Neuronal stem cell (in vitro differentiated cells): Measurements from ENCODE around the gene PSAPL1.

Experiments used
- DNase-seq: peaks from one replicate; pipeline ENCODE4 v3.0.0-alpha.2; 2013; ENCODE audit warnings: low spot score
- H2AFZ ChIP-seq: one replicate; pipeline ENCODE4 v1.6.1; 2013; ENCODE audit warnings: mild to moderate bottlenecking, low read length, inconsistent platforms
- H2AK5ac ChIP-seq: 2 replicates; pipeline ENCODE4 v1.6.1; 2013; ENCODE audit warnings: low read depth, mild to moderate bottlenecking, inconsistent platforms, low read length, moderate library complexity, mixed read lengths
- H2BK120ac ChIP-seq: 2 replicates; pipeline ENCODE4 v1.6.1; 2013; ENCODE audit warnings: low read depth, mild to moderate bottlenecking, inconsistent platforms, low read length, moderate library complexity, mixed read lengths
- H2BK12ac ChIP-seq: one replicate; pipeline ENCODE4 v1.6.1; 2013; ENCODE audit warnings: low read length, inconsistent platforms
- H2BK15ac ChIP-seq: 2 replicates; pipeline ENCODE4 v1.6.1; 2013; ENCODE audit warnings: mild to moderate bottlenecking, low read length, inconsistent platforms, mixed read lengths
- H2BK5ac ChIP-seq: one replicate; pipeline ENCODE4 v1.6.1; 2013; ENCODE audit warnings: inconsistent platforms, mild to moderate bottlenecking, low read length, moderate library complexity
- H3K14ac ChIP-seq: one replicate; pipeline ENCODE4 v1.6.1; 2013; ENCODE audit warnings: low read length, inconsistent platforms
- H3K18ac ChIP-seq: 2 replicates; pipeline ENCODE4 v1.6.1; 2013; ENCODE audit warnings: low read length, inconsistent platforms
- H3K23ac ChIP-seq: 2 replicates; pipeline ENCODE4 v1.6.1; 2013; ENCODE audit warnings: low read depth, mild to moderate bottlenecking, mixed read lengths, low read length, inconsistent platforms; ENCODE audit not compliant: poor library complexity
- H3K27ac ChIP-seq: replicated peaks from 3 replicates; pipeline ENCODE4 v1.5.1; 2013; ENCODE audit warnings: low read length, inconsistent platforms
- H3K27me3 ChIP-seq, 3 experiments: 2 replicates each; pipeline ENCODE4 v1.6.1; 2013; ENCODE audit warnings: low read length in 3 of 3, mild to moderate bottlenecking in 2 of 3, inconsistent platforms in 1 of 3, low read depth in 1 of 3, mixed read lengths in 1 of 3, moderate library complexity in 1 of 3; ENCODE audit not compliant: control insufficient read depth in 3 of 3, insufficient read depth in 3 of 3
- H3K36me3 ChIP-seq, 2 donors: replicated peaks in 1 of 2; 2 replicates each; pipeline ENCODE4 v1.6.1; 2013; ENCODE audit warnings: low read length in 2 of 2; ENCODE audit not compliant: control insufficient read depth in 2 of 2, insufficient read depth in 2 of 2
- H3K4ac ChIP-seq: 2 replicates; pipeline ENCODE4 v1.6.1; 2013; ENCODE audit warnings: inconsistent platforms, mild to moderate bottlenecking, low read length, moderate library complexity
- H3K4me1 ChIP-seq, 2 donors: 1 replicate in 1 of 2; 2 replicates in 1 of 2; pipeline ENCODE4 v1.6.1; 2013; ENCODE audit warnings: low read length in 2 of 2, low read depth in 1 of 2; ENCODE audit not compliant: control insufficient read depth in 2 of 2, insufficient read depth in 1 of 2
- H3K4me2 ChIP-seq: one replicate; pipeline ENCODE4 v1.6.1; 2013; ENCODE audit warnings: mild to moderate bottlenecking, low read length, inconsistent platforms; ENCODE audit not compliant: insufficient read depth, poor library complexity, severe bottlenecking
- H3K4me3 ChIP-seq, 2 donors: 2 replicates each; pipeline ENCODE4 v1.5.1; 2013; ENCODE audit warnings: low read length in 2 of 2, mild to moderate bottlenecking in 2 of 2, inconsistent platforms in 1 of 2, moderate library complexity in 1 of 2
- H3K79me1 ChIP-seq: one replicate; pipeline ENCODE4 v1.6.1; 2013; ENCODE audit warnings: low read depth, mild to moderate bottlenecking, inconsistent platforms, low read length, moderate library complexity
- H3K9ac ChIP-seq: one replicate; pipeline ENCODE4 v1.6.1; 2013; ENCODE audit warnings: mild to moderate bottlenecking, low read depth, low read length, inconsistent platforms; ENCODE audit not compliant: poor library complexity
- H3K9me3 ChIP-seq, 2 donors: replicated peaks in 1 of 2; 2 replicates each; pipeline versions ENCODE3 to v1.6.1; 2013; ENCODE audit warnings: low read length in 2 of 2, mild to moderate bottlenecking in 2 of 2, inconsistent platforms in 1 of 2, low read depth in 1 of 2, mixed read lengths in 1 of 2, moderate library complexity in 1 of 2; ENCODE audit not compliant: control insufficient read depth in 2 of 2, insufficient read depth in 1 of 2
- H4K8ac ChIP-seq: one replicate; pipeline ENCODE4 v1.6.1; 2013; ENCODE audit warnings: low read depth, mild to moderate bottlenecking, inconsistent platforms, low read length, moderate library complexity
- H4K91ac ChIP-seq: one replicate; pipeline ENCODE4 v1.6.1; 2013; ENCODE audit warnings: low read length, low read depth, mild to moderate bottlenecking, inconsistent platforms; ENCODE audit not compliant: poor library complexity
- WGBS, 2 donors: extraction: QIAGEN DNeasy Blood & Tissue Kit; methylation state at CpG; one replicate each; pipeline ENCODE4 v1.1.7; 2013; ENCODE audit warnings: missing lambda C conversion rate in 2 of 2, mixed read lengths in 1 of 2; ENCODE audit not compliant: insufficient read length in 2 of 2, insufficient replicate concordance in 1 of 2; ENCODE audit errors: extremely low coverage in 2 of 2; 5-methylcytosine and 5-hydroxymethylcytosine counted together

The PSAPL1 gene

DNA sequence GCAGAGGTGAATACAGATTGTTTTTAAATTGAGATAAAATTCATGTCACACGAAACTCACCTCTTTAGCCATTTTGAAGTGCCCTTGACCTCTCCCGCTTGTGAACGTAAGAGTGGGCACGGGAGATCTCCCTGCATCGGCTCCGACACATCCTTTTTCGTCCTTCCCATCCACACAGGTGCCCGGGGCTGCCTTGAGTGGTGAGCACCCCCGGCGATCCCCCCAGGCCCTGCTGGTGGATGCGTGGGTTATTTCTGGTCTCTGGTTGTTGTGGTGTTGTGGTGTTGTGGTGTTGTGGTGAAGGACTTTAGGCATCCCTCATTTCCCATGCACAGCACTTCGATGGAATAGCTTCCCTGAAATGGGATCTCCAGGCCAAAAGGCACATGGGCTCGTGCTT, 46.1 kb downstream of the PSAPL1 start:
- peaks cover 0 to 7% of the 10 kb centered on the region in 2 donors for H3K4me1 ChIP-seq
- DNase-seq, result no peak
- no peak overlapping the region for H3K14ac ChIP-seq
- H3K4me2 ChIP-seq, result no peak overlapping the region
- no peak overlapping the region for H2AK5ac ChIP-seq
- H2BK5ac ChIP-seq, result no peak overlapping the region
- H2BK120ac ChIP-seq, result no peak overlapping the region
- no peak overlapping the region for H3K4ac ChIP-seq
- no peak overlapping the region for H3K27ac ChIP-seq
- H3K4me3 ChIP-seq, result no peak overlapping the region
- no peak overlapping the region for H2AFZ ChIP-seq
- no CpG with 5 or more reads among the region's 13 CpGs for WGBS, 2 donors
- H4K91ac ChIP-seq, result no peak overlapping the region
- no peaks in the 10 kb centered on the region for H3K36me3 ChIP-seq
- peaks cover 3% of the 10 kb centered on the region for H3K79me1 ChIP-seq
- H3K18ac ChIP-seq, result no peak overlapping the region
- no peak overlapping the region for H4K8ac ChIP-seq
- H3K9me3 ChIP-seq, result peaks cover 0 to 2% of the 10 kb centered on the region in 2 donors
- H2BK15ac ChIP-seq, result peak overlapping the region; percentile 15
- H3K23ac ChIP-seq, result no peak overlapping the region
- peaks cover 0 to 4% (median 0%) of the 10 kb centered on the region in 3 experiments for H3K27me3 ChIP-seq
- no peak overlapping the region for H2BK12ac ChIP-seq
- H3K9ac ChIP-seq, result no peak overlapping the region

DNA sequence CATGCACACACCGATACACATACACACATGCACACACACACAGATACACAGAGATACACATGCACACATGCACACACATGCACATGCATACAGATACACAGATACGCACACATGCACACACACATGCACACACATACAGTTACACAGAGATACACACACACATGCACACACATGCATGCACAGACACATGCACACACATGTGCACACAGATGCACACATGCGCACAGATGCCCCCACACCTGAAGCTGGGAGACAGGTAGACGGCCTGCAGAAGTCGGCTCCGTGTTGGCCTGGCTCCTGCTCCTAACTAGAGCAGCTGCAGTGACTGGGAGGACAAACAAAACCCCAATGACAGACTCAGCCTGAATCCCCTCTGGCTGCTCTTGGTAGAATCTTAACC, 46.8 kb downstream of the PSAPL1 start:
- Histone ChIP-seq H3K14ac (no peak overlapping the region), H3K9ac (no peak overlapping the region), H2BK15ac (no peak overlapping the region), H4K8ac (no peak overlapping the region), H2BK12ac (no peak overlapping the region), H3K18ac (no peak overlapping the region), H3K23ac (no peak overlapping the region), H3K27ac (no peak overlapping the region), H3K36me3 (no peaks in the 10 kb centered on the region), H2AFZ (no peak overlapping the region), H3K4ac (no peak overlapping the region), H3K9me3 (peaks cover 0 to 2% of the 10 kb centered on the region in 2 donors), H3K4me2 (no peak overlapping the region), H2BK5ac (no peak overlapping the region), H3K4me3 (peak overlapping the region in 1 of 2 donors; percentile 49), H3K27me3 (peaks cover 0 to 3% (median 0%) of the 10 kb centered on the region in 3 experiments), H2AK5ac (no peak overlapping the region), H3K79me1 (peaks cover 3% of the 10 kb centered on the region), H3K4me1 (peaks cover 0 to 9% of the 10 kb centered on the region in 2 donors), H4K91ac (no peak overlapping the region), H2BK120ac (no peak overlapping the region)
- no peak for DNase-seq
- no CpG with 5 or more reads among the region's 6 CpGs for WGBS, 2 donors

DNA sequence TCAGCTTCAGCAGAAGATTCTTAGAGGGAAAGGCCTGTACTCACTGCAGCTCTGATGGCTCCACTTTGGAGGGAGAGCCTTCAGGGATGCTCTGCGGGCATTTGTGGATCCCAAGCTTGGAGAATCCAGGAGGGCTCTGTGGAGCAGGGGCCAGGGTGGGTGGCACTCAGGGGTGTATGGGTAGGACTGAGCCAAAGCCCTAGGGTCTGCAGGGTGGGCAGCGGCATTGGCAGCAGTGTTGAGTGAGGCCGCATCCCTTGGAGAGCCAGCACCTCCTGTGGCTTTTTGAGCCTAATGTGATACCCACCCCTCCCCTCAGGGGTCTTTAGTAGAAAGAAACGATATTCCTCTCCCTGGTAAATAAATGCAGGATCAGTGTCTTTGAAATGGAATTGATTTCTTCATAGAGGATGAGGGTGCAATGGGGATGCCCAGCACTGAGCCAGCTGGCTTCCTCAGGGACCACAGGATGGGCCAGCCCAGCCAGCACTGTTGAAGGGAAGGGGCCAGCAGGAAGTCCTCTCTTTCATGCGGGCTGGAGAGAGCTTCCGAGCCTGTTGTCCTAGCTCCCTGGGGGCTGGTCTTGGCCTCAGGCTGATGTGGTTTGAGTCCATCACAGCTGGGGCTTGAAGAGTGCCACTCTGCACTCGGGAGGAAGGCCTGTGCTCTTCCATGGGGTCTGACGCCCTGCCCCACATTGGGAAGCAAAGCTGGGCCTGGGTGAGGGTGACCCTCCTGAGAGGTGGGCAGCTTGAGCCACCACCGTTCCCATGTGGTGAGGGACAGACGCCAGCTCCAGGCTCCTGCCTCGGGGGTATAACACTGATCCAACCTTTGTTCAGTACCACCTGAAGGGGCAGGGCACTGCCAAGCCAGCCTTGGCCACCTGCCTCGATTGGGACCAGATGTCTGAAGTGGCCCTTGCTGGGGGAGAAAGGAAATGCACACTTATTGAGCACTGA, 49.5 kb downstream of the PSAPL1 start:
- peak overlapping the region; percentile 64 for H3K9ac ChIP-seq
- H2BK120ac ChIP-seq, result no peak overlapping the region
- H2BK15ac ChIP-seq, result peak overlapping the region; percentile 63
- no peak overlapping the region for H4K91ac ChIP-seq
- no peak overlapping the region for H2AFZ ChIP-seq
- H3K23ac ChIP-seq, result no peak overlapping the region
- no peak overlapping the region for H3K4me3 ChIP-seq
- no peaks in the 10 kb centered on the region for H3K36me3 ChIP-seq
- peaks cover 0 to 2% of the 10 kb centered on the region in 2 donors for H3K9me3 ChIP-seq
- H3K79me1 ChIP-seq, result peaks cover 3% of the 10 kb centered on the region
- peak overlapping the region; percentile 67 for H3K18ac ChIP-seq
- WGBS, 2 donors, result no CpG with 5 or more reads among the region's 12 CpGs
- H3K14ac ChIP-seq, result peak overlapping the region; percentile 26
- peaks cover 0 to 4% (median 0%) of the 10 kb centered on the region in 3 experiments for H3K27me3 ChIP-seq
- peak overlapping the region; percentile 29 for H2BK5ac ChIP-seq
- H3K4me1 ChIP-seq, result peaks cover 0 to 4% of the 10 kb centered on the region in 2 donors
- H4K8ac ChIP-seq, result peak overlapping the region; percentile 57
- H3K4ac ChIP-seq, result no peak overlapping the region
- no peak overlapping the region for H2BK12ac ChIP-seq
- H3K27ac ChIP-seq, result no peak overlapping the region
- no peak overlapping the region for H3K4me2 ChIP-seq
- no peak for DNase-seq
- no peak overlapping the region for H2AK5ac ChIP-seq
